Suppressor macrophage treated with lipopolysaccharide for 4 hours (primary cell): ENCODE results near the gene RNF34.

ENCODE experiments used
- DNase-seq: peaks from one replicate; pipeline ENCODE4 v3.0.0-alpha.2; 2020

The RNF34 gene

DNA sequence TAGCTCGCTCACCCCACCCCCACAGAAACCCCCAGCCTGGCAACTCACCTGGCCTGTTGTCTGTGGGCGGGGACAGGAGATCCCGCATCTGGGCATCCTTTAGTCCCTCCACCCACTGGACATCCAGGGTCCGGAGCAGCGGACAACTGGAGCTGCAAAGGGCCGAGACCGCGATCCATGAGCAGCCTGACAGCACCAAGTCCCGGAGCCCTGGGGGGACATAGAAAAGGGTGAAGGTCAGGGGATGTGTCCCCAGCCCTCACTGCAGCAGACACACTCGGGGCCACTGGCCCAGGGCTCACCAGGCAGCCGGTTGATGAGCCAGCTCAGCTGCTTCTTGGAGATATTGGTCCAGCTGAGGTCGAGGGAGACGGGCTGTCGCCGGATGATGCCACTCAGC lies 40.9 kb downstream of the RNF34 start:
- no peak for DNase-seq

DNA sequence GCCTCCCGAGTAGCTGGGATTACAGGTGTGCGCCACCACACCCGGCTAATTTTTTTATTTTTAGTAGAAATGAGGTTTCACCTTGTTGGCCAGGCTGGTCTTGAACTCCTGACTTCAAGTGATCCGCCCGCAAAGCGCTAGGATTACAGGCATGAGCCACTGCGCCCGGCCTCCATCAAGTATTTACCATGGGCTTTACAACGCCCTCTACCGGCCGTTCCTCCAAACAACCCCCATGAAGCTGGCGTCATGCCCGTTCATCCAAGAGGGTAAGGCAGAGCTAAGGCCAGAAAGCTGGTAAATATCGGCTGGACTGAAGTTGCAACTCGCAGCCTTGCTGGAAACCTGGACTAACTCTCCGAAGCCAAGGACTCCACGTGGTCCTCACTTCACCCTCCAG lies 41.6 kb downstream of the RNF34 start:
- DNase-seq, result no peak

DNA sequence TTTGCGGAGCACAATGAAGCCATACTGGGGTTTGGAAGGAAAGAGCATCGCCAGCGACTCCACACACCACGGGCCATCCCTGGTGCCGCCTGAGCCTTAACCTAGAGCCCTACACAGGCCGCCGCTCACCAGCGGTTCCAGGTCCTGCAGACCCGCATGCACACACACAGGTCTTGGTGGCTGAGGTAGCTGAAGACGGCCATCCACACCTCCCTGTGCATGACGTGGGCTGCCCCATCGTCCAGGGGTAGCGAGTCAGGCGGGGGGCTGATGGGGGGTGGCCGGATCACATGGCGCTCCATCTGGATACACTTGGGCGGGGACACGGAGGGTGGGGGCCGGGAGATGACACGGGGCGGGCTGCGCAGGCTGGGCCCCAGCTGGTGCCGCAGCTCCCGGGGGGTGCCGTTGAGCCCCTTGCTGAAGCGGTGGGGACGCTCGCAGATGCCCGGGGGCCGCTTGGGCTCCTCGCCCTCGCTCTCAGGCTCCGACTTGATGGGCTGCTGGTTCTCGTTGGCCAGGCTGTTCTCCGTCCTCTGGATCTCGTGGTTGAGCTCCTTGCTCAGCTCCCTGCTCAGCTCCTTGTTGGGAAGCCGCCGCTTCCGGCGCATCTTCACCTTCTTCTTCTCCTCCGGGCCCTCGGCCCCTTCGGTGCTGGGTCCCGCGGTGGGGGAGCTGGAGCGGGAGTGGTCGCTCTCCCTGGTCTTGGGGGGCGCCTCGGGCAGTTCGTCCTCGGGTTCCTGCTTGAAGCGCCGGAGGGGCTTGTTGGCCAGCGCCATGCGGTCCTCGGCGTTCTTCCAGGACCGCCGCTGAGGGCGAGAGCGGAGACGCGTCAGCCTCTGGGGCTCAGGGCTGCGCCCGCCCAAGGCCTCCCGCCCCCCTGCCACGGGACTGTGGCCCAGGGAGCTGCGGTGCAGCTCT lies 42.4 kb downstream of the RNF34 start:
- no peak for DNase-seq

DNA sequence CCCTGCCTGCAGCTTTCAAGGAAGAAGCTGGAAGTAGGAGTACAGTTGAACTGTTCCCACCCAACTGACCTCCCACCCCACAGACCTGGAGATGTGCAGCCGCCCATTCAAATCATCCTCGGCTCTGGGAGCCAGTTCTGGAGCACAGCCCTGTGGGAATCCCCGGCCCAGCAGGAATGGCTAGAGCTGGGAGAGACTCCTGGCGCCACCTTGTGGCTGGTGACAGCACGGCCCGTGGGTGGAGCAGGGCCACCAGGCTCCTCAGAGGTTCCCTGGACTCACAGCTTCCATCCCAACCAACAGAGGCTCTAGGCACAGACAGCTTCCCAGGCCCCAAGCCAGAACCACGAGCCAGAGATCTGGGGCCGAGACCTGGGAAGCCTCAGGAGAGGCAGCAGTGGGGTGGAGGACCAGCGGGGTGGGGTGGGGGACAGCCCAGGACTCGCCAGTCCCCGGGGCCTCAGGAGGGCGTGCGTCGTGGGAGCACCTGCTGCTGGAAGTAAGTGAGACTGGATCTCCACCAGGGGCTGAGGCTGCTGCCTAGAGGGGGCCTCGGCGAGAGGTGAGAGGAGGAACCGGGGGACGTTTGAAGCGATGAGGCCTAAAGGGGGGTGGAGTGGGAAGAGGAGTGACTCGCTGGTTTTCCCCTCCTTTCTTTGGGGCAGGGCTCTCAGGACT lies 43.4 kb downstream of the RNF34 start:
- DNase-seq, result peak; percentile 88

DNA sequence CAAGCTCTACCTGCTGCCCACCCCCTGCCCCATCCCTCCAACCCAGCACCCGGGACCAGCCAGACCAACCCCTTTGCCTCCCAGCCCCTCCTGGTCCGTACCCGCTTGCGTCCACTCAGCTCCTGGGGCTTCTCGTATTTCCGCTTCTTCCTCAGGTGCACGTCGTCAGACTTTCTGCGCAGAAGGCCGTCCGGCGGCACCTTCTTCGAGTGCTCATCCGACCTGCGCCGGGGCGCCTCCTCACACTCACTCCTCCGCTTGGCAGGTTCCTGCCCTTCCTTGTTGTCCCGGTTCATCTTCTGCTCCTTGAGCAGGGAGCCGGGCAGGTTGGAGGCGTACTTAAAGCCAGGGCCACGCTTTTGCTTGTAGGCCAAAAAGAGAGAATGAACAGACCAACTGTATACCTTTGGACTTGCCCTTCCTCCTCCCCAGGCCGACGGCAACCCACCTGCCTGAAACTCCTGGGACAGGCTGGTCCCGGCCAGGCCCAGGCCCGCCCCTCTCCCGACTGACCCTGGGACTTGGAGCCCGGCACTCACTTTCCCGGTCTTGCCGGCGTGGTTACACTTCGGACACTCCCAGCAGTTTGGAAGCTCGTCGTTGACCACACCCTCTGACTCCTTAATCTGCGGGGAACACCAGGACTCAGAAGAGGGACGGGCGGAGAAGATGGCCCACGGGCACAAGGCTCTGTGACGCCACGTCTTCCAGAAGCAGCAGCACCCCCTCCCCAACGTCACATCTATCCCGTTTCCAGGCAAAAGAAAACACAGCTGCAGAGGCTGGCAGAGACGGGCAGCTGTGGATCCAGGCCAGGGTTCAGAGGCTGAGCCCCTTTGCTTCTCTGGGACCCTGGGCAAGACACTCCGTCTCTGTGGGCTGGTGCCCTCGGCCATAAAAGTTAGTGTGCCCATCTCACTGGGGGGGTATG lies 44.3 kb downstream of the RNF34 start:
- DNase-seq, result no peak

DNA sequence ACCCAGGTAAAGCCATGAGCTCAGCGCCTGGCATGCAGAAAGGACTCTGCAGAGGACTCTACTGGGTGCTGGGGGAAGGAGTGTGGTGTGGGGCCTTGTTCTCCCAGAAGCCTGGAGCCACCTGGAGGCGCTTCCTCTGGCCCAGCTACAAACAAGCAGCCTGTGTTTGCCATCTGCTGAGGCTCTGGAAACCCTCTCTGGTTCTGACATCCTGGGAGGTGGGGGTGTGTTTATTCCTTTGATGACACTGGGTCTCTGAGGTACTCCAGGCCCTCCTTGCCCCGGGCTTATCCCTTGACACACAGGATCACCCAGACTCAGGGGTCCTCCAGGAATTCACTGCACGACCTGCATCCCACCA lies 44.9 kb downstream of the RNF34 start:
- DNase-seq, result no peak

DNA sequence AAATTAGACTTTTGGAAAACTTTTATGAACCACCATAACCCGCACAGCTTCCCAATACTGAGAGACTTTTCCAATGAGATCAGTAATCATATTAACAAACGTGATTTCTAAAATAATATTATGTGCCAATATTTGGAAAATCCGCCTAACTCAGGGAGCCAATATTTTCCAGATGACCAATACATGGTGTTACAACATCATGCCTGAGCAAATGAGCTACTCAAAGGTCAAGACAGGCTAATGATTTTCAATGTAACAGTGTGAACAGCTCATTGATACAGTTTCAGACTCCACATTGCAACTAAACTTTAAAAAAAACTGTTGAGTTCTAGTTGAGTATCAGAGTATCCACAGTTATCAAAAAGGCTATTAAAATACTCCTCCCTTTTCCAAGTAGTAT lies 46.8 kb downstream of the RNF34 start:
- peak; percentile 55 for DNase-seq

DNA sequence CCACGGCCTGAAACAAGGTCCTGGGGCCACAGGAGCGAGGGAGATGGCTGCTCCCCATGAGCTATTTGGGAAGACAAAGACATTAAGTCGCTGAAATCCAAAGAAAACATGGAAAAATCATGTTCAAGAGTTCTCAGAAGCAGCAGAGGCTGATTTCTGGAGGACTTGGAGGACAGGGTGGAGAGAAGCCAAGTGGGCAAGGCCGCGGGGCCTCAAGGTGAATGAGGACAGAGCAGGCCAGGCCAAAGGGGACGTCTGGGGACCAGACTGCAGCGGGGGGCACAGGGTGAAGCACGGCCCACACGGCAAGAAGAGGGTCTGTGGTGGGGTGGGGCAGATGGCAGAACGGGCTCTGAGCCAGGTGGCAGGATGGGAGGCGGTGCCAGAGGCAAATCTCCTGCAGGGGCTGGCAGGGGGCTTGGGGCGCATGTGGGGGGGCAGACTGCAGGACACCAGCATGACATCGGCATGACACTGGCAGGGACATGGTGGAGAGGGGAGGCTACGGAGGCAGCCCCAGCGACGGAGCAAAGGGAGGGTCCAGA lies 48.9 kb downstream of the RNF34 start:
- no peak for DNase-seq

DNA sequence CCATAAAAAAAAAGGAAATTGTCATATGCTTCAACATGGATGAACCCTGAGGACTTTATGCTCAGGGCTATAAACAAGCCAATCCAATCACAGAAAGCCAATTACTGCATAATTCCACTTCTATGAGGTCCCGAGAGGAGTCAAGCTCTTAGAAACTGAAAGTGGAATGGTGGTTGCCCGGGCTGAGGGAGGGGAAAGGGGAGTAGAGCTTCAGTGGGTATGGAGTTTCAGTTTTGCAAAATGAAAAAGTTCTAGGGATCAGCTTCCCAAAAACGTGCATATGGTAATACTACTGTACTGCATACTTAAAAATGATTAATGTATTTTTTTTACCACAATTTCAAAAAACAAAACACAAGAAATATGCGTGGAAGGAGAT lies 52.0 kb downstream of the RNF34 start:
- peak; percentile 94 for DNase-seq

DNA sequence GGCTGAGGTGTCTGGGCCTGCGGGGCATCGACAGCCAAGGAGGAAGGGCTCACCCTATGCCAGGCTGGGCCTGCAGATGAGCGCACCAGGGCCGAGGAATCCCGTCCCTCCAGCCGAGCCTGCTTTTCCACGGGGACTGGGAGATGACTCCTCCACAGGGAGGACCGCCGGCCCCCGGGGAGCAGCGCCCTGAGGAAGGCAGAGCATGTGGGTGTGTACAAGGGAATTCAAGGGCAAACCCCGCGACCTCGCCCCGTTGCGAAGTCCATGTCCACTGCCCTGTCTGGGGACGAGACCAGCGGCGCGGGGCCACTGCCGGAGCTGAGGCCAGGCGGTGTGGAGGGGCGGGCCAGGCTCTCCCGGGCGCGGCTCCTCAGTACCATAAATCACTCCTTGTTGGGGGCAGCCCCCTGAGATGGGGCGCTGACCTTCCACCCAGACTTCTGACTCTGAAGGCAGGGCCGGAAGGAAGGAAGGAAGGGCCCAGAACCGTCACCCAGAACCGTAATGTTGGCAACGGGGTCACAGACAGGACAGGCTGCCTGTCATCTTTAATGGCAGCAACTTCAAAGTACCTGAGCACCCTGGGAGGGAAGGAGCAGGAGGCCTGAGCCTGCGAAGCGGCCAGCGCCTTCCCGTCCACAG lies 52.5 kb downstream of the RNF34 start:
- no peak for DNase-seq

DNA sequence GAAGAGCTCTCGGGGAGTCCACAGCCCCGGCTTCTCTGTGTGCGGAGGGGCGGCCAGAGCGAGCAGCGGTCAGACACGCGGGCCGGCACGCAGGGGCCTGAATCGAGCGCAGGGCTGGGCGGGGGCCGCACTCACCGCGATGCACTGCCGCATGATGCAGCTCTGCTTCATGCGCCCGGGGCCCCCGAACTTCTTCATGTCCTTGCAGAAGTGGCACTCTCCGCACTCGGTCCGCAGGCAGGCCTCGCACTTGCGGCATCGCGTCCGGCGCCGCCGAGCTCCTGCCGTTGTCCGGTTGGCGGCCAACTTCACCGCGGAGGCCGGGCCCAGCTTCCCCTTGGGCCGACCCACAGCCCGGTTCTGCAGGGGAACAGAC lies 53.1 kb downstream of the RNF34 start:
- no peak for DNase-seq

DNA sequence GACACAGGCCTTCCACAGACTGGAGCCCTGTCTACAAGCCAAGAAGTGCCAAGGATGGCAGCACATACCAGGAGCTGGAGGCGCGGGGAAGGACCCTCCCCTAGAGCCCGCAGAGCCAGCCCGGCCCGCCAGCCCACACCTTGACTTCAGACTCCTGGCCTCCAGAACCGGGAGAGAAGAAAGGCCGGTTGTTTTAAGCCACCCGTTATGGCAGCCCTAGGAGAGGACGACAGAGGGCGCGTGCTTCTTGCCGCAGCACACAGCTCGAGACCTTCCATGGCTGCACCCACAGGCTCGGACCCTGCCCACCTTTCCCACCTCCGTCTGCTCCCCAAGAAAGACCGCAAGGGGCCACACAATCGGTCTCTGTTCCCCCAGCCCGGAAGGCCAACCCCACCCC lies 53.7 kb downstream of the RNF34 start:
- no peak for DNase-seq

DNA sequence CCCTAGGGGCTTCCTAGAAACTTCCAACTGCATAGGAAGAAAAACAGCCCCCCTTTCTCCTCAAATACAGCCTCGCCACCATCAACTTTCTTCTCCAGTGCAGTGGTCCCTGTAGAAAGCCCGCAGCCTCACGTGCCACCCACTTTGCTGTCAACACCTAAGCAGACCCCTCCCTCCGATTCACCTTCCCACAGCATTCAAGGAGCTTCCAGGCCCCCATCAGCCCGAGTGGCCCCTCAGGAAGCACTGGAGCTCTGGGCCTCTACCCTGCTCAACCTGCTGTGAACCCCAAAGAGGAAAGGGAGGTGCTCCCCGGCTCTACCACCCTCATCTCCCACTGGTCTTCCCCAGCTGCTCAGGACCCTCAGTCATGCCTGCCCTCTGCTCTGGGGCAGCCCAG lies 55.0 kb downstream of the RNF34 start:
- no peak for DNase-seq

DNA sequence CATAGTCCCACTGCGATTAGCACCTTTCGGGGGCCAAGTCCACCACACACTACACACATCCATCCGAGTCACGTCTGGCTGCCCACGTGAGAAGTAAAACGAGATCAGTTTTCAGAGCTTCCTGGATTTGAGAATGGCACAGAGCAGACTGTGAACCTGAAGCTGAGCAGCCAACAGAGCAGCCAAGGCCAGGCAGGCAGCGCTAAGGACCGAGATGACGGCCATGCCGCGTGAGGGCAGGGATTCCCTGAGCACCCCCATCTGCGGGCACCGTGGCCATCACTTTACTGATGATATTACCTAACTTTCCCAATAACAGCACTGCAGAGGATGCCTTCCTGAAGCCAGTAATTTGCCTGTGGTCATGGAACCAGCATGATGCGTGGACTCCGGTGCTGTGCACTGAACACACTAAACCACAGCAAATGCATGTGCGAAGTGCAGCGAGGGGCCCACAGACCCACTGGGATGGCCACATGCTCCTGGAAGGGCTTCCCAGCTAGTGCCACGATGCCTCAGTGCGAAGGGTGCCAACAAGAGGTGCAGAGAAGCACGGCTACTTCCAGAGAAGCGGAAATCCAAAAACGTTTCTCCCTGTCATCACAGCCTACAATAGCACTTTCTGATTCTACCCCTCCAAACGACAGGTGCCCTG lies 56.0 kb downstream of the RNF34 start:
- DNase-seq, result no peak

DNA sequence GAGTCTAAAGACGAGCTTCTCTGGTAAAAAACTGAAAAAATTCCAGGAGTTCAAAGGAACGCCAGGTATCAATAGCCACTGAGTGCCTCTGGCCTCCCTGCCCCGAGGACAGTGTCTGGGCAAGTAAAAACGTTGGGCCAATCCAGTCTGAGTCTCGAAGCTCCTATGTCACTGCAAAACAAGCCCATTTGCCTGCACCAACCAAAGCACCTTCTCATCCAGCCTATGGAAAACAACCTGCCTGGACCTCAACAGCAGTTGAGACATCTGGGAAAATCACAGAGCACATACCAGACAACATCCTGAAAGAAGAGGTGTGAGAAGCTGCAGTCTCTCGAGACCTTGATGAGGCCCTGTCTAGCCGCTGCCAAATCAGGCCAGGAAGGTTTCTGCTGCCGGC lies 56.6 kb downstream of the RNF34 start:
- no peak for DNase-seq

DNA sequence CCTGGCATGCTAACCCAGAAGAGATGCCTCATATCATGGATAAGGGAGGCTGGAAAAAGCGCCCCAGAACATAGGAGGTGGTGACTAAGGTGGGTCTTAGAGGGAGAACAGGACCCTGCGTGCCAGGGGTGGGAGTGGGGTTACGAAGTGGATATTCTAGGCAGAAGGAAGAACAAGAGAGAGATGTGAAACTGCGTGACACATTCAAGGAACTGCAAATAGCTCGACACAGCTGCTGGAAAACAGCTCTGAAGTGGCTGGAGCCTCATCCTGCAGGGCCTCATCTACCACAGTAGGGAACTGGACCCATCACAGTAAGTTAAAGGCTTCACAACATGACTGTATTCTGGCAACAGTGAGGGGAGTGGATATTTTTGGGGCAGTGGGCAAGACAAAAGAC lies 61.1 kb downstream of the RNF34 start:
- DNase-seq, result peak; percentile 79

DNA sequence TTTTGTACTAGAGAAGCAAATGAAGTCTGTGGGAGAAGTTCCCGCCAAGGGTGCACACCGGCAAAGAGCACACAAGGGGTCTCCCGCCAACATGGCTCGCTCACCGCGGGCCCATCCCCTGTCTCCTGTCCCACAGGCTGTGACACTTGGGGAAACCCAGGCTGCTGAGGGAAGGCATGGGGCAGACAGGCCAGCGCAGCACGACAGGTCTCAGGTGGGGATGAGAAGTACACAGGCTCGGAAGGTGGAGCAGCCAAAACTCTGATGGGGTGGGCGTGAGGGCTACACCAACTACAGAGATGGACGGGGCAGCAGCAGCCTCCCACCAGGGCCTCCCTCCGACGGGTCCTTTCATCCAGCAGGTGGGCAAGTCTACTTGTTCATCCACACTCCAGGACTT lies 64.4 kb downstream of the RNF34 start:
- DNase-seq, result no peak

DNA sequence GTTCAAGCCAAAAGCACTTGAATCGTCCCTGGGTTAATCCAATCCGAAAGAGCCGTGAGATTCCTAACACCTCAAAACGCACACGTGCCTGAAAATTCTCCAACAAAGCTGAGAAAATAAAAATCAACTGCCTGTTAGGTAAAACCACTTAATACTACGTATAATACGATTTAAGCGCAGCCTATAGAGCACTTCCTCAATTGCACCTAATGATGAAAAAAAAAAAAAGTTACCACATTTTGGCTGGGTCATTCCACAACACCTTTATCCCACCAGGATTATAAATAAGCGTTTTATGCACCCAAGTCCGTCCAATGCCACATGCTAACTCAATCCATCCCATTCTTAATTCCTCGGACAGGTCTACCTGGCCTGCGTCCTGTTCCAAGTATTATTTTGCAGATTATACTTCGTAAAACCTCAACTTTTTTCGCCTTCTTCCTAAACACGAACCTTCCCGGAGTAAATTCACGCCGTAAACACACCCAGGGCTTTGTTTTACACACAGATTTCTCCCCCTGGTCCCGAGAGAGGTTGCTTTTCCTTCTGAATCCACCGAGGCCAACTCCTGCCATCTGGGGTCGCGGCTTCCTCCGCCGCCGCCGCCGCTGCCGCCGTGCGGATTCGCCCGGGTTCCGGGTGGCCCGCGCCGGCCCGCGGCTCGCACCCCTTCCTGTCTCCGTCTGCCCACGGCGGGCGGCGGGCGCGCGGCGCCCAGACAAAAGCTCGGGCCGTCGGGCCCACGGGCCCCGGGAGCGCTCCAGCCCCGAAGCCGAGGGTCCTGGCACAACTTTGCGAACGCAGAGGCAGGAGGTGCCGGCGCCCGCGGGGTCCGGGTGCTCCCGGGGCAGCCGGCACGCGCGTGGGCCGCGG lies 66.2 kb downstream of the RNF34 start:
- peak; percentile 49 for DNase-seq

DNA sequence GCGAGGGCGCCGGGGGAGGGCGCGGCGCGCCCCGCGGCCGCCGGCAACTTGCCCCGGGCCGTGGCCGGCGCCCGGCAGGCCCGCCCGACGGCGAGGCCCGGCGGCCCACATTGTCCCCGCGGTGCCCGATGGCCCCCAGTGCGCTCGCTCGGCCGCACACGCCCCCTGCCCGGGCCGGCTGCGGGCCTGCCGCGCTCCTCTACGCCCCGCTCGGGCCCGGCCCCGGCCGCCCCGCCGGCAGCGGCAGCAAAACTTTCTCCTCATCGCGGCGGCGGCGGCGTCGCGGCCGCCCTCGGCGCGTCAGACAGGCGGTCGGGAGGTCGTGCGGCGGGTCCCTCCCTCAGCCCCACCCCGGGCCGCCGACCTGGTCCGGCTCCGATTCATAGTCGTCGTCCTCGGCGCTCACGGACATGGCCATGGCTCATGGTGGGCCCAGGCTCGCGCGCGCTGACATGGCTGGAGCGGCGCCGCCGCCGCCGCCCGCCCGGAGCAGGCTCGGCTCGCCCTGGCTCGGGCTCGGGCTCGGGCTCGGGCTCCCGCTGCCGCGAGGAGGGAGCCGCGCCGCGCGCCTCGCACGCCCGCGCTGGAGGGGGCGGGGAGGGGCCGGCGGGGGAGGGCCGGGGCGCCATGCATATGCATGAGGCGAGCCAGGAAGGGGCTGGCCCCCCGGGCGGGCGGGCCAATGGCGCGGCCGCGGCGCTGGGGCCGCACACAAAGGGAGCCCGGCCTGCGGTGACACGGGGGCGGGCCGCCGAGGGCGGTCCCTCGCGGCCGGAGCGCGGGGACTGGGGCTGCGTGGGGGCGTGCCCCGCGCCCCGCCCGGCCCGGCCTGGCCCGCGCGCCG lies 67.1 kb downstream of the RNF34 start:
- DNase-seq, result peak; percentile 95
